Lower leg skin (tissue), 4 donors: ENCODE measurements around the gene KCNT1. TPM values are rescaled to one million over a fixed set of nuclear protein-coding genes. Genes with fewer than 3 reads are reported as not detected.

Experiments used
- DNase-seq, 2 donors: peaks; one replicate each; pipeline ENCODE4 v3.0.0-alpha.2; 2019; ENCODE audit warnings: low spot score in 2 of 2
- H3K4me3 ChIP-seq: fragments of 200-600 bp; sonication (generic); 2 replicates; pipeline ENCODE4 v1.5.1; 2017; ENCODE audit warnings: mild to moderate bottlenecking, low read depth; ENCODE audit not compliant: poor library complexity, severe bottlenecking
- CTCF ChIP-seq, 3 donors: fragments of 450-650 bp; IDR thresholded peaks; one replicate each; pipeline ENCODE4 v1.5.1; 2016; ENCODE audit warnings: antibody characterized with exemption in 3 of 3, mild to moderate bottlenecking in 3 of 3, moderate library complexity in 2 of 3
- POLR2A ChIP-seq, 2 donors: fragments of 450-650 bp; IDR thresholded peaks; one replicate each; pipeline ENCODE4 v1.6.1; 2016 to 2017; ENCODE audit warnings: antibody characterized with exemption in 2 of 2, mild to moderate bottlenecking in 1 of 2, moderate library complexity in 1 of 2
- WGBS, 2 donors: methylation state at CpG; one replicate each; pipeline ENCODE4 v1.1.5; 2018; 5-methylcytosine and 5-hydroxymethylcytosine counted together
- intact Hi-C: fragments of 100-400 bp; cut with DNase I; formaldehyde crosslinking; loops from one replicate; pipeline ENCODE4 v1.15.0; 2023; ENCODE audit warnings: low total_unique reads
- total RNA-seq, 4 donors: library from RNA; depleted of rRNA; stranded (reverse); fragments of >200 nt; gene quantifications; one replicate each; pipeline ENCODE4 v1.1.0, GENCODE V29; 2016

Gene KCNT1
- total RNA-seq, 4 donors from 2014 or later, result 0.10 TPM; not detected in 3

GRCh38 chr9:135770771-135771170 is 68.8 kb downstream of the KCNT1 start:
- TF ChIP-seq CTCF (IDR thresholded peaks at IDR 0.05) (no peak), POLR2A (IDR thresholded peaks at IDR 0.05) (no peak)
- intact Hi-C loops, result no loop called here
- 90 to 92% methylated on average over 26 of the region's 26 CpGs for WGBS, 2 donors
- no peak overlapping the region for H3K4me3 ChIP-seq
- DNase-seq, result no peak

GRCh38 chr9:135771401-135772051 is 69.5 kb downstream of the KCNT1 start:
- H3K4me3 ChIP-seq, result no peak overlapping the region
- DNase-seq, result no peak
- WGBS, 2 donors, result 90 to 95% methylated on average over 8 to 17 of the region's 21 CpGs
- TF ChIP-seq POLR2A (IDR thresholded peaks at IDR 0.05), result no peak
- no peak for TF ChIP-seq CTCF (IDR thresholded peaks at IDR 0.05)
- intact Hi-C loops, result no loop called here

GRCh38 chr9:135772056-135772646 is 70.2 kb downstream of the KCNT1 start:
- TF ChIP-seq POLR2A (IDR thresholded peaks at IDR 0.05) (no peak), CTCF (IDR thresholded peaks at IDR 0.05) (no peak)
- intact Hi-C loops, result no loop called here
- H3K4me3 ChIP-seq, result no peak overlapping the region
- 82 to 87% methylated on average over 6 to 8 of the region's 13 CpGs for WGBS, 2 donors
- DNase-seq, result no peak

- 68 to 70% methylated on average over 31 to 36 of the region's 36 CpGs for WGBS, 2 donors
- no peak for TF ChIP-seq CTCF (IDR thresholded peaks at IDR 0.05)
- no peak for TF ChIP-seq POLR2A (IDR thresholded peaks at IDR 0.05)
- H3K4me3 ChIP-seq, result no peak overlapping the region
- DNase-seq, result no peak
- intact Hi-C loops, result no loop called here
Measured at GRCh38 chr9:135772702-135773493, 70.9 kb downstream of the KCNT1 start.

GRCh38 chr9:135773530-135774238 is 71.7 kb downstream of the KCNT1 start:
- 77 to 78% methylated on average over 11 of the region's 11 CpGs for WGBS, 2 donors
- no peak overlapping the region for H3K4me3 ChIP-seq
- TF ChIP-seq POLR2A (IDR thresholded peaks at IDR 0.05), result no peak
- TF ChIP-seq CTCF (IDR thresholded peaks at IDR 0.05), result no peak
- intact Hi-C loops, result no loop called here
- no peak for DNase-seq
